Colonic mucosa (tissue), 4 donors: Measurements from ENCODE around the gene INS. TPM values are rescaled to one million over a fixed set of nuclear protein-coding genes. Genes with fewer than 3 reads are reported as not detected.
A peak's percentile ranks its signal among the peaks of the same experiment; 100 is the strongest.

Source experiments
- DNase-seq: peaks from one replicate; pipeline ENCODE4 v3.0.0-alpha.2; 2020
- H3K27ac ChIP-seq: fragments of 200-600 bp; one replicate; pipeline ENCODE4 v1.8.0; 2021
- H3K27me3 ChIP-seq: fragments of 200-600 bp; one replicate; pipeline ENCODE4 v1.8.0; 2021
- H3K36me3 ChIP-seq: fragments of 200-600 bp; one replicate; pipeline ENCODE4 v1.8.0; 2021
- H3K4me1 ChIP-seq: fragments of 200-600 bp; one replicate; pipeline ENCODE4 v1.8.0; 2021; ENCODE audit warnings: mild to moderate bottlenecking
- H3K4me3 ChIP-seq: fragments of 200-600 bp; one replicate; pipeline ENCODE4 v1.8.0; 2021
- H3K9ac ChIP-seq, 2 donors: one replicate each; pipeline ENCODE4 v1.7.0; 2013; ENCODE audit warnings: control low read depth in 2 of 2, low read depth in 2 of 2, low read length in 2 of 2
- H3K9me3 ChIP-seq: fragments of 200-600 bp; one replicate; pipeline ENCODE4 v1.8.0; 2021
- CTCF ChIP-seq: fragments of 200-600 bp; IDR thresholded peaks from one replicate; pipeline ENCODE4 v1.8.0; 2022; ENCODE audit warnings: antibody characterized with exemption, mild to moderate bottlenecking
- intact Hi-C: fragments of 100-400 bp; cut with DNase I; formaldehyde crosslinking; loops from one replicate; pipeline ENCODE4 v1.14.1; 2022
- total RNA-seq, 2 donors: library from RNA; stranded (reverse); fragmentation: NEBNext Ultra II Directional in 1 of 2; extraction: Animal tissue kit (Norgen Biotek cat#: 25700) in 1 of 2; gene quantifications; one replicate each; pipeline ENCODE4 v1.2.1, GENCODE V29; 2021
- donor health status: healthy.
- donor health status: DM: no; HTN: no; CAD: no.
- donor health status: DM: no; HTN: no; CAD: no.

The INS gene
- total RNA-seq = under 1 TPM in 1 of 2 donors, not detected in 1; 0.84 TPM

DNA sequence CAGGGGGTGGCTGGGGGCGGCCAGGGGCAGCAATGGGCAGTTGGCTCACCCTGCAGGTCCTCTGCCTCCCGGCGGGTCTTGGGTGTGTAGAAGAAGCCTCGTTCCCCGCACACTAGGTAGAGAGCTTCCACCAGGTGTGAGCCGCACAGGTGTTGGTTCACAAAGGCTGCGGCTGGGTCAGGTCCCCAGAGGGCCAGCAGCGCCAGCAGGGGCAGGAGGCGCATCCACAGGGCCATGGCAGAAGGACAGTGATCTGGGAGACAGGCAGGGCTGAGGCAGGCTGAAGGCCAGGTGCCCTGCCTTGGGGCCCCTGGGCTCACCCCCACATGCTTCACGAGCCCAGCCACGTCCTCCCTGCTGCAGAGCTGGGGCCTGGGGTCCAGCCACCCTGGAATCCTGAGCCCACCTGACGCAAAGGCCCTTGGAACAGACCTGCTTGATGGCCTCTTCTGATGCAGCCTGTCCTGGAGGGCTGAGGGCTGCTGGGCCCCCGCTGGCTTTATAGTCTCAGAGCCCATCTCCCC lies at the start of gene INS:
Gene INS (minus strand): TSS at position 474 of the 524 bp plus-strand sequence. CDS start 238 bp downstream, at position 236.
- Histone ChIP-seq H3K27ac (no peak within 1 kb of the TSS), H3K9ac (no peak within 1 kb of the TSS), H3K4me3 (no peak within 1 kb of the TSS), H3K36me3 (no peaks in the 10 kb centered on the region), H3K4me1 (no peaks in the 10 kb centered on the region), H3K27me3 (no peaks in the 10 kb centered on the region), H3K9me3 (no peaks in the 10 kb centered on the region)
- DNase-seq = no peak
- intact Hi-C loops = no loop called here
- no peak for TF ChIP-seq CTCF

DNA sequence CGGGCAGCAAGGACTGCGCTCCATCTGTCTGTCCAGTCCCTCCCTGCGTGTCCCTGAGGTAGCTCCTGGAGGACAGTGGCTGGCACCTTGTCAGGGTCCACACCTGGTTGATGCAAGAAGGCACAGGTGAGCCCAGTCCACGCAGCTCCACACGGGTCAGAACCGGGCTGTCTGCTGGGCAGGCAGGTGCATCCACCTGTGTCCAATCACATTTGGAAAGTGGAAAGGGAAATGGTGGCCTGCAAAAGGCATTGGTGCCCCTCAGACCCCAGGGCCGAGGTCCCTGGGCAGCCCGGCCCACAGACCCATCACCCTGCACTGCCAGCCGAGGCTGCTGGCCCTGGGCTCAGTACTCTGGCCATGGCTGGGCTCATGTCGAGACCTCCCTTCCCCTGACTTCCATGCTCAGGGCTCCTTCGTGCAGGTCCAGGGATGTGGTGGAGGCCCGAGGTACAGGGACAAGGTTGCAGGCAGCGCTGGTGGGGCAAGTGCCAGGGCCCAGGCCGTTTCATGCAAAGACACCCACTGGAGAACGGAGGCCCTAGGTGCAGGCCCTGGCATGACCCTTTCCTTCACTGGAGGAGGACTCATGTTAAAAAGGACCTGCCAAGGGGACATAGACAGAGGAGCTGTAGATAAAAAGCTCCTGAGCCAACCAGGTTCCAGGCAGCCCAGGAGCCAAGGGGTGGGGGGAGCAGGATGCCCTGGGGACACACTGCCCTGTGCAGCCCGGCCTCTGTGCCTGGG lies 49.5 kb upstream of the INS start:
- H3K9me3 ChIP-seq = no peaks in the 10 kb centered on the region
- no peak overlapping the region for H3K4me3 ChIP-seq
- DNase-seq = peak; percentile 27
- no peak overlapping the region for H3K9ac ChIP-seq
- TF ChIP-seq CTCF = no peak
- intact Hi-C loops = no loop called here
- no peaks in the 10 kb centered on the region for H3K27me3 ChIP-seq
- H3K4me1 ChIP-seq = peaks cover 3% of the 10 kb centered on the region
- no peak overlapping the region for H3K27ac ChIP-seq
- no peaks in the 10 kb centered on the region for H3K36me3 ChIP-seq

DNA sequence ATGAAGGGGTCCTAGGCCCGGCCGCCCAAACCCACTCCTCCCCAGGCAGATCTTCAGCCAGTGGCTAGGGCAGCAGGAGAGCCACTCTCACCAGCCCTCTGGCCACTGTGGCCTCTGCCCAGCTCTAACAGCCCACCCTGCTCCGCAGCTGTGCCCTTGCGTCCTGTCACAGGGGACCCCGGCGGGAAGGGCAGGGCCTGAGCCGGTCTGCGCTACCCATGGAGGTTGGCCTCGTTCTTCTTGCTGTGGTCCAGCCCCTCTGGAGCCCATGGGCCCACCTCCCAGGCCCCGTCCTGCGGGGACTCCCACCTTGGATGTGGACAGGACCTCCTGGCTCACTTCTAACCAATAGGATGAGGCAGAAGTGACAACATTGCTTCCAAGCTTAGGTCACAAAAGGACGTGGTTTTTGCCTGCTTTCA lies 48.9 kb upstream of the INS start:
- Histone ChIP-seq H3K9me3 (no peaks in the 10 kb centered on the region), H3K4me1 (peaks cover 3% of the 10 kb centered on the region), H3K9ac (no peak overlapping the region), H3K27me3 (no peaks in the 10 kb centered on the region), H3K4me3 (no peak overlapping the region), H3K27ac (no peak overlapping the region), H3K36me3 (no peaks in the 10 kb centered on the region)
- no peak for TF ChIP-seq CTCF
- DNase-seq = no peak
- intact Hi-C loops = loop anchor here (10.0 kb wide), 1 partner anchor 315 kb away; no protein-coding TSS in a partner anchor

- Histone ChIP-seq H3K4me3 (no peak overlapping the region), H3K36me3 (no peaks in the 10 kb centered on the region), H3K4me1 (peaks cover 3% of the 10 kb centered on the region), H3K9ac (no peak overlapping the region), H3K9me3 (no peaks in the 10 kb centered on the region), H3K27ac (no peak overlapping the region), H3K27me3 (no peaks in the 10 kb centered on the region)
- peak; percentile 18 for DNase-seq
- no peak for TF ChIP-seq CTCF
- intact Hi-C loops = loop anchor here (10.0 kb wide), 1 partner anchor 315 kb away; no protein-coding TSS in a partner anchor
These were observed 48.4 kb upstream of the INS start for GRCh38 chr11:2209370-2209801.

DNA sequence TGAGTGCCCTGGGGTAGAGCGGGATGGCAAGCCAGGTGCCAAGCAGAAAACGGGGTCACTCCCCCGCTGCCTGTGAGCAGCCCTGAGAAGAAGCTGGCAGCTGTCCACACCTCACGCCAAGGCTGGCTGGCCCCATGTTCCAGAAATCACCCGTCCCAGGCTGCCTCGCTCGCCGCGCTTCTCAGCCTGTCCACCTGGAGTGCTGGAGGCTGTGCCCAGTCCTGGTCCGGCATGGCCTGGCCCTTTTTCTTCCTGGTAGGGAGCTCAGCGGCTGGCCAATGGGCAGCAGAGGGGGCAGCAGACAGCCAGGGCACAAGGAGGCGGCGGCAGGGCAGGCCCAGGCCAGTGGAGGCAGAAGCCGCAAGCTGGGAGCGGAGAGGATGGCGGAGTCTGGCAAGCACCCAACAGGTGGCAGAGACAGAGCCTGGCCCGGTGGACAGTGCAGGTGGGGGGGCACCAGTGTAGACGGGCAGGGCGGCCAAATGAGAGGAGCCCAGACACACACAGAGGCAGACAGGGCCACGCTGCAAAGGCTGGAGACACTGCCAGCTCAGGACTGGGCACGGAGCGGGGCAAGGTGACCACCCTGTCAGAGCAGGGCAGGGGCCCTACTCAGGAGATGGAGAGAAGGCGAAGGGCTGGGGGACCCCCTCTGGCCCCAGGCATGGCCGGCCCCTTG lies 47.8 kb upstream of the INS start:
- H3K27me3 ChIP-seq = no peaks in the 10 kb centered on the region

More for the DNA sequence above, 47.8 kb upstream of the INS start:
- H3K4me3 ChIP-seq = no peak overlapping the region
- H3K9ac ChIP-seq = peak overlapping the region in 1 of 2 donors; percentile 19
- TF ChIP-seq CTCF = no peak
- intact Hi-C loops = loop anchor here (10.0 kb wide), 1 partner anchor 316 kb away; no protein-coding TSS in a partner anchor
- no peaks in the 10 kb centered on the region for H3K9me3 ChIP-seq
- peak; percentile 27 for DNase-seq
- H3K27ac ChIP-seq = no peak overlapping the region
- peaks cover 3% of the 10 kb centered on the region for H3K4me1 ChIP-seq
- no peaks in the 10 kb centered on the region for H3K36me3 ChIP-seq
